ENCODE results near the gene CLTC. TPM values are rescaled to one million over a fixed set of nuclear protein-coding genes. Genes with fewer than 3 reads are reported as not detected.

The CLTC gene
- total RNA-seq, 1 donor from 2014 or later, result 296 TPM

DNA sequence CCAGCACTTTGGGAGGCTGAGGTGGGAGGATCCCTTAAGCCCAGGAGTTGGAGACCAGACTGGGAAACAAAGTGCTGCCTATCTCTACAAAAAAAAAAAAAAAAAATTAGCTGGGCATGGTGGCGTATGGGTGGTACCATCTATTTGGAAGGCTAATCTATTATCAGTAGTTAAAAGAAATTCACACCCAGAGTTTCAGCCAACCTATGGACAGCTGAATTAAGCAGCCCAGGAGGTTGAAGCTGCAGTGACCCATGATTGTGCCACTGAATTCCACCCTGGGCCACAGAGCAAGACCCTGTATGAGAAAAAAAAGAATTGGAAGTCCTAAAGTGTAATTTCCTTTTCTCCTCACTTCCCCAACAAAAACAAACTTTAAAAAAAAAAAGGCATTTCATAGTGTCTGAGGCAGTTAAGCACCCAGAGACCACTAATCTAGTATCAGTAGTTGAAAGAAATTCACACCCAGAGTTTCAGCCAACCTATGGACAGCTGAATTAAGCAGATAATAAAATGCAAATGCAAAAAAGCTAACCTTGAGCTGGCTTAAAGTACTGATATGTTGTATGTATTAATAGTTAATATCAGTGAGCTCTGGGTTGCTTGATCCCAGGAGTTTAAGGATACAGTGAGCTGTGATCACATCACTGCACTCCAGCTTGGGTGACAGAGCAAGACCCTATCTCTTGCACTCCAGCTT is 18.1 kb downstream of the CLTC start:
- Histone ChIP-seq H3K27me3 (ENCODE audit: control insufficient read depth, insufficient read depth, low read length) (no peaks in the 10 kb centered on the region), H3K4me3 (ENCODE audit: low read depth, low read length) (no peak overlapping the region), H3K36me3 (ENCODE audit: control insufficient read depth, insufficient read depth, low read length) (no peaks in the 10 kb centered on the region)
- TF ChIP-seq, protein P1, sequence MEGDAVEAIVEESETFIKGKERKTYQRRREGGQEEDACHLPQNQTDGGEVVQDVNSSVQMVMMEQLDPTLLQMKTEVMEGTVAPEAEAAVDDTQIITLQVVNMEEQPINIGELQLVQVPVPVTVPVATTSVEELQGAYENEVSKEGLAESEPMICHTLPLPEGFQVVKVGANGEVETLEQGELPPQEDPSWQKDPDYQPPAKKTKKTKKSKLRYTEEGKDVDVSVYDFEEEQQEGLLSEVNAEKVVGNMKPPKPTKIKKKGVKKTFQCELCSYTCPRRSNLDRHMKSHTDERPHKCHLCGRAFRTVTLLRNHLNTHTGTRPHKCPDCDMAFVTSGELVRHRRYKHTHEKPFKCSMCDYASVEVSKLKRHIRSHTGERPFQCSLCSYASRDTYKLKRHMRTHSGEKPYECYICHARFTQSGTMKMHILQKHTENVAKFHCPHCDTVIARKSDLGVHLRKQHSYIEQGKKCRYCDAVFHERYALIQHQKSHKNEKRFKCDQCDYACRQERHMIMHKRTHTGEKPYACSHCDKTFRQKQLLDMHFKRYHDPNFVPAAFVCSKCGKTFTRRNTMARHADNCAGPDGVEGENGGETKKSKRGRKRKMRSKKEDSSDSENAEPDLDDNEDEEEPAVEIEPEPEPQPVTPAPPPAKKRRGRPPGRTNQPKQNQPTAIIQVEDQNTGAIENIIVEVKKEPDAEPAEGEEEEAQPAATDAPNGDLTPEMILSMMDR (IDR thresholded peaks at IDR 0.05; ENCODE audit: insufficient read depth, low read length, poor library complexity, severe bottlenecking), result no peak
- DNase-seq (ENCODE audit: low read depth), result no peak

GRCh38 chr17:59638553-59638952 is 18.9 kb downstream of the CLTC start:
- Histone ChIP-seq H3K36me3 (ENCODE audit: control insufficient read depth, insufficient read depth, low read length) (no peaks in the 10 kb centered on the region), H3K27me3 (ENCODE audit: control insufficient read depth, insufficient read depth, low read length) (no peaks in the 10 kb centered on the region)

DNA sequence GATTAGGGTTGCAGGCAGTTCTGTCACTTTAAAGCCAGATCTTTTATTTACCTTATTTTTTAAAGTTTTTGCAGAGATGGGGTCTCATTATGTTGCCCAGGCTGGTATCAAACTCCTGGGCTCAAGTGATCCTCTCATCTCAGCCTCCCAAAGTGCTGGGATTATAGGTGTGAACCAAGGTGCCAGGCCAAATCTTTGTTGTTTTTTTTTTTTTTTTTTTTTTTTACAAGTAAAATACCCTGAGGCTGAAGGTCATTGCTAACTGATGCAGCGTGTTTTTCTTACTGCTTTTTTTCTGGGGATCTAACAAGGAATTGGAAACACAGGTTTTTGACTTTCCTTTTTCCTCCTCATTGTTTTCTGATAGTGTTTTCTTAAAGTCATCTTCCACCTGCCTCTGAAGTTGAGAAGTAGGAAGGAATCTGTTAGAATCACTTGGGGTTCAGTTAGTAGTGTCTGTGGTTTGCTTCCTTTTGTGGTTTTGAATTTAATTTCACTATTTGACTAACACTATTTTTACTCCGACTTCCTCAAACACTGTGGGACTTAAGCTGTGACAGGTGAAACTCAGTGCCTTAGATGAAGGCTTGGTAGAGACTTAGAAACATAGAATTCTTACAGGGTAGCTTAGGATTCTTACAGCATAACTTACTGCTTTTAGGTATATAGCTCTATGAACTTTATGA is 22.2 kb downstream of the CLTC start:
- Histone ChIP-seq H3K27me3 (ENCODE audit: control insufficient read depth, insufficient read depth, low read length) (no peaks in the 10 kb centered on the region), H3K36me3 (ENCODE audit: control insufficient read depth, insufficient read depth, low read length) (peaks cover 1% of the 10 kb centered on the region), H3K4me3 (ENCODE audit: low read depth, low read length) (no peak overlapping the region)
- TF ChIP-seq, protein P1 (IDR thresholded peaks at IDR 0.05; ENCODE audit: insufficient read depth, low read length, poor library complexity, severe bottlenecking), result no peak
- DNase-seq (ENCODE audit: low read depth), result no peak

More at GRCh38 chr17:59638553-59638952, 18.9 kb downstream of the CLTC start:
- TF ChIP-seq, protein P1 (IDR thresholded peaks at IDR 0.05; ENCODE audit: insufficient read depth, low read length, poor library complexity, severe bottlenecking), result no peak
- no peak for DNase-seq (ENCODE audit: low read depth)
- no peak overlapping the region for H3K4me3 ChIP-seq (ENCODE audit: low read depth, low read length)

DNA sequence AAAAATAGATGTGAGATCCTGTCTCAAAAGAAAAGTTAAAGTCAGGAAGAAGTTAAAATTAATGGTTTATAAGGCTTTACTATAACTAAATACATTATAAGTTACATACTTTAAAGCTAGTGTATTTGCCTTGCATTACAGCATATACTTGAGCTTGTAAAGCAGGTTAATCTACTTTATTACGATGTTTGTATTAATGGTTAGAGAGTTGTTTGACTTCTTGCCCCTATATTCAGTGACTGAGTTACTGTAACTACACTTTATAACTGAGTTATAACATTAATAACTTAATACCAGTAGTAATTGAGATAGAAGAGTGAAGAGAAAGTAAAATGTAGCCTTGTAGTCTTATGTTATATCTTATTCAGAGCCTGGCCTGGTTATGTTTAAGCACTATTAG is 22.9 kb downstream of the CLTC start:
- Histone ChIP-seq H3K36me3 (ENCODE audit: control insufficient read depth, insufficient read depth, low read length) (peaks cover 2% of the 10 kb centered on the region), H3K27me3 (ENCODE audit: control insufficient read depth, insufficient read depth, low read length) (no peaks in the 10 kb centered on the region), H3K4me3 (ENCODE audit: low read depth, low read length) (no peak overlapping the region)
- TF ChIP-seq, protein P1 (IDR thresholded peaks at IDR 0.05; ENCODE audit: insufficient read depth, low read length, poor library complexity, severe bottlenecking), result no peak
- no peak for DNase-seq (ENCODE audit: low read depth)

GRCh38 chr17:59643159-59644140 is 23.8 kb downstream of the CLTC start:
- DNase-seq (ENCODE audit: low read depth), result no peak
- TF ChIP-seq, protein P1 (IDR thresholded peaks at IDR 0.05; ENCODE audit: insufficient read depth, low read length, poor library complexity, severe bottlenecking), result no peak
- Histone ChIP-seq H3K36me3 (ENCODE audit: control insufficient read depth, insufficient read depth, low read length) (peaks cover 2% of the 10 kb centered on the region), H3K4me3 (ENCODE audit: low read depth, low read length) (no peak overlapping the region), H3K27me3 (ENCODE audit: control insufficient read depth, insufficient read depth, low read length) (no peaks in the 10 kb centered on the region)
